Activated T-helper 2 cell treated with anti-CD3 and anti-CD28 coated beads, Interferon-gamma antibody, Interleukin-2, Interleukin-4, amounts not matched to agents 10 μg/mL and 5 μg/mL and 100 μg/mL, durations not matched to agents 14 hours and 24 hours and 36 hours (primary cell): ENCODE results near the gene NR1I3. TPM values are rescaled to one million over a fixed set of nuclear protein-coding genes. Genes with fewer than 3 reads are reported as not detected.

Experiments used
- DNase-seq: peaks from one replicate; pipeline ENCODE4 v3.0.0; 2021; ENCODE audit warnings: low spot score
- H3K27ac Mint-ChIP-seq: one replicate; pipeline ENCODE4 v1.8.0; 2021; ENCODE audit warnings: mixed read lengths
- H3K27me3 Mint-ChIP-seq: one replicate; pipeline ENCODE4 v1.8.0; 2021; ENCODE audit warnings: low read depth, mixed read lengths
- H3K36me3 Mint-ChIP-seq: one replicate; pipeline ENCODE4 v1.8.0; 2021; ENCODE audit warnings: low read depth, mixed read lengths
- H3K4me1 Mint-ChIP-seq: one replicate; pipeline ENCODE4 v1.8.0; 2021; ENCODE audit warnings: low read depth, mixed read lengths
- H3K4me3 Mint-ChIP-seq: one replicate; pipeline ENCODE4 v1.8.0; 2021; ENCODE audit warnings: low read depth, mild to moderate bottlenecking, moderate library complexity, mixed read lengths
- H3K9me3 Mint-ChIP-seq: one replicate; pipeline ENCODE4 v1.8.0; 2021; ENCODE audit warnings: mixed read lengths
- intact Hi-C: fragments of 100-400 bp; cut with micrococcal nuclease; formaldehyde crosslinking; loops from one replicate; pipeline ENCODE4 v1.15.1; 2023
- total RNA-seq: library from RNA; stranded (reverse); gene quantifications from 2 replicates; pipeline ENCODE4 v1.2.3, GENCODE V29; 2022

NR1I3 gene
- total RNA-seq, 1 donor from 2014 or later = not detected

- no peaks in the 10 kb centered on the region for H3K27me3 Mint-ChIP-seq
- H3K9me3 Mint-ChIP-seq = no peaks in the 10 kb centered on the region
- no peak overlapping the region for H3K4me3 Mint-ChIP-seq
- peaks cover 60% of the 10 kb centered on the region for H3K4me1 Mint-ChIP-seq
- H3K27ac Mint-ChIP-seq = peak overlapping the region; percentile 23
- H3K36me3 Mint-ChIP-seq = peaks cover 23% of the 10 kb centered on the region
- intact Hi-C loops = loop anchor here (1.0 kb wide), 1 partner anchor 46 kb away; no protein-coding TSS in a partner anchor
- DNase-seq = no peak
Measured at GRCh38 chr1:161179698-161180097, 58.3 kb downstream of the NR1I3 start.

Other genes with a start within 250 kb of the NR1I3 start
- gene F11R, start 217.1 kb downstream of the NR1I3 start, total RNA-seq = 15.4 and 15.5 TPM in 2 replicates
- 49.0 and 49.1 TPM in 2 replicates for gene TSTD1, start 199.2 kb downstream of the NR1I3 start, total RNA-seq
- 49.1 and 53.2 TPM in 2 replicates for gene USF1, start 192.2 kb downstream of the NR1I3 start, total RNA-seq
- gene ARHGAP30, start 168.3 kb downstream of the NR1I3 start, total RNA-seq = 161 and 170 TPM in 2 replicates
- gene NECTIN4, start 148.6 kb downstream of the NR1I3 start, total RNA-seq = 0.05 TPM in 1 of 2 replicates, not detected in the other
- not detected in 2 replicates for gene KLHDC9, start 139.8 kb downstream of the NR1I3 start, total RNA-seq
- 138 and 139 TPM in 2 replicates for gene PFDN2, start 120.2 kb downstream of the NR1I3 start, total RNA-seq
- gene NIT1, start 120.1 kb downstream of the NR1I3 start, total RNA-seq = 47.5 and 48.5 TPM in 2 replicates
- 37.5 and 40.3 TPM in 2 replicates for gene DEDD, start 105.5 kb downstream of the NR1I3 start, total RNA-seq
- gene UFC1, start 84.2 kb downstream of the NR1I3 start, total RNA-seq = 91.5 and 91.8 TPM in 2 replicates
- gene USP21, start 78.7 kb downstream of the NR1I3 start, total RNA-seq = 31.9 and 33.0 TPM in 2 replicates
- 35.6 and 36.5 TPM in 2 replicates for gene PPOX, start 71.8 kb downstream of the NR1I3 start, total RNA-seq
- gene B4GALT3, start 60.7 kb downstream of the NR1I3 start, total RNA-seq = 57.5 and 57.6 TPM in 2 replicates
- gene ADAMTS4, start 39.1 kb downstream of the NR1I3 start, total RNA-seq = 0.05 and 0.09 TPM in 2 replicates
- gene NDUFS2, start 35.8 kb downstream of the NR1I3 start, total RNA-seq = 79.0 and 91.5 TPM in 2 replicates
- 0.60 and 0.71 TPM in 2 replicates for gene FCER1G, start 22.9 kb downstream of the NR1I3 start, total RNA-seq
- gene APOA2, start 14.6 kb downstream of the NR1I3 start, total RNA-seq = not detected in 2 replicates
- gene TOMM40L, start 12.1 kb downstream of the NR1I3 start, total RNA-seq = 22.7 and 24.9 TPM in 2 replicates
- not detected in 2 replicates for gene PCP4L1, start 20.5 kb upstream of the NR1I3 start, total RNA-seq
- 4.0 TPM in 2 replicates for gene MPZ, start 71.8 kb upstream of the NR1I3 start, total RNA-seq
- 186 and 190 TPM in 2 replicates for gene SDHC, start 76.2 kb upstream of the NR1I3 start, total RNA-seq
- not detected in 2 replicates for gene CFAP126, start 129.7 kb upstream of the NR1I3 start, total RNA-seq